Measurements from ENCODE around the gene CD300LF. TPM values are rescaled to one million over a fixed set of nuclear protein-coding genes. Genes with fewer than 3 reads are reported as not detected.

Gene CD300LF
- total RNA-seq, 1 experiment from 2014 or later, result 2.4 TPM

- no peak for TF ChIP-seq CTCF (IDR thresholded peaks at IDR 0.05; ENCODE audit: insufficient read depth in 1 of 2, low read depth in 1 of 2, low read length in 1 of 2, severe bottlenecking in 1 of 2, unreplicated experiment in 1 of 2)
- no peak for DNase-seq
- peaks cover 1% of the 10 kb centered on the region; the same call in 1 of the 2 replicates for H3K36me3 ChIP-seq (ENCODE audit: control insufficient read depth, insufficient read depth, low read length)
- POLR2A ChIA-PET, result interaction anchor here (0.5 kb wide), 1 partner anchor 39 kb away, joined by 4 read pairs; no protein-coding TSS in a partner anchor
- no peaks in the 10 kb centered on the region for H3K27me3 ChIP-seq (replicated peaks; ENCODE audit: control insufficient read depth, insufficient read depth, low read length)
- no peak overlapping the region for H3K4me3 ChIP-seq (ENCODE audit: low read depth, low read length)
- H3K4me1 Mint-ChIP-seq (ENCODE audit: low read depth, unreplicated experiment), result peaks cover 23% of the 10 kb centered on the region
- H3K4me1 ChIP-seq, result peaks cover 37% of the 10 kb centered on the region
- H3K27ac Mint-ChIP-seq (ENCODE audit: unreplicated experiment), result peak overlapping the region; percentile 60
- H3K27me3 Mint-ChIP-seq (ENCODE audit: insufficient read depth, unreplicated experiment), result no peaks in the 10 kb centered on the region
- H3K9me3 ChIP-seq, result no peaks in the 10 kb centered on the region
- H3K36me3 Mint-ChIP-seq (ENCODE audit: insufficient read depth, unreplicated experiment), result peaks cover 11% of the 10 kb centered on the region
- H3K9me3 Mint-ChIP-seq (ENCODE audit: unreplicated experiment), result no peaks in the 10 kb centered on the region
- BruUV-seq (replicated peaks), result no TSS peak
- peak overlapping the region; percentile 43 for H3K4me3 Mint-ChIP-seq (ENCODE audit: unreplicated experiment)
- intact Hi-C loops (cut with micrococcal nuclease; ENCODE audit: unreplicated experiment), result loop anchor here (1.0 to 2.0 kb wide), 4 partner anchors 26 to 120 kb away; no protein-coding TSS in a partner anchor
- CTCF ChIA-PET, result interaction anchor here (0.6 to 8.1 kb wide), 15 partner anchors 7 to 614 kb away, joined by 3 to 102 read pairs (median 7); partner anchors contain the start of genes NAT9 and RAB37
These were observed 31.6 kb upstream of the CD300LF start for GRCh38 chr17:74744349-74744713.

- no peaks in the 10 kb centered on the region for H3K36me3 ChIP-seq (ENCODE audit: control insufficient read depth, insufficient read depth, low read length)
- CTCF ChIA-PET, result interaction anchor here (1.2 to 4.0 kb wide), 5 partner anchors 26 to 119 kb away, joined by 7 to 76 read pairs (median 21); partner anchors contain the start of gene NAT9
- H3K36me3 Mint-ChIP-seq (ENCODE audit: insufficient read depth, unreplicated experiment), result peaks cover 9% of the 10 kb centered on the region
- no peak overlapping the region for H3K4me3 ChIP-seq (ENCODE audit: low read depth, low read length)
- POLR2A ChIA-PET, result no interaction called here
- H3K9me3 ChIP-seq, result no peaks in the 10 kb centered on the region
- no peaks in the 10 kb centered on the region for H3K27me3 Mint-ChIP-seq (ENCODE audit: insufficient read depth, unreplicated experiment)
- peaks cover 23% of the 10 kb centered on the region for H3K4me1 Mint-ChIP-seq (ENCODE audit: low read depth, unreplicated experiment)
- H3K9me3 Mint-ChIP-seq (ENCODE audit: unreplicated experiment), result no peaks in the 10 kb centered on the region
- intact Hi-C loops (cut with micrococcal nuclease; ENCODE audit: unreplicated experiment), result loop anchor here (1.0 to 2.0 kb wide), 4 partner anchors 27 to 121 kb away; no protein-coding TSS in a partner anchor
- H3K4me1 ChIP-seq, result peaks cover 37% of the 10 kb centered on the region
- no peak for TF ChIP-seq CTCF (IDR thresholded peaks at IDR 0.05; ENCODE audit: insufficient read depth in 1 of 2, low read depth in 1 of 2, low read length in 1 of 2, severe bottlenecking in 1 of 2, unreplicated experiment in 1 of 2)
- no peaks in the 10 kb centered on the region for H3K27me3 ChIP-seq (replicated peaks; ENCODE audit: control insufficient read depth, insufficient read depth, low read length)
- no peak for DNase-seq
- no peak overlapping the region for H3K4me3 Mint-ChIP-seq (ENCODE audit: unreplicated experiment)
- H3K27ac Mint-ChIP-seq (ENCODE audit: unreplicated experiment), result no peak overlapping the region
- BruUV-seq (replicated peaks), result no TSS peak
These were observed 31.0 kb upstream of the CD300LF start for GRCh38 chr17:74743755-74744154.

- Histone ChIP-seq H3K36me3 (ENCODE audit: control insufficient read depth, insufficient read depth, low read length) (no peaks in the 10 kb centered on the region), H3K9me3 (no peaks in the 10 kb centered on the region), H3K4me3 (ENCODE audit: low read depth, low read length) (no peak overlapping the region), H3K4me1 (peaks cover 44% of the 10 kb centered on the region), H3K27me3 (replicated peaks; ENCODE audit: control insufficient read depth, insufficient read depth, low read length) (no peaks in the 10 kb centered on the region)
- ChIA-PET POLR2A (no interaction called here), CTCF (interaction anchor here (0.9 to 1.1 kb wide), 3 partner anchors 33 to 109 kb away, joined by 3 to 5 read pairs (median 4); partner anchors contain the start of gene NAT9)
- H3K4me1 Mint-ChIP-seq (ENCODE audit: low read depth, unreplicated experiment), result peaks cover 23% of the 10 kb centered on the region
- no peak for TF ChIP-seq CTCF (IDR thresholded peaks at IDR 0.05; ENCODE audit: insufficient read depth in 1 of 2, low read depth in 1 of 2, low read length in 1 of 2, severe bottlenecking in 1 of 2, unreplicated experiment in 1 of 2)
- BruUV-seq (replicated peaks), result no TSS peak
- H3K9me3 Mint-ChIP-seq (ENCODE audit: unreplicated experiment), result no peaks in the 10 kb centered on the region
- H3K36me3 Mint-ChIP-seq (ENCODE audit: insufficient read depth, unreplicated experiment), result peaks cover 5% of the 10 kb centered on the region
- no peaks in the 10 kb centered on the region for H3K27me3 Mint-ChIP-seq (ENCODE audit: insufficient read depth, unreplicated experiment)
- intact Hi-C loops (cut with micrococcal nuclease; ENCODE audit: unreplicated experiment), result no loop called here
- DNase-seq, result no peak
- H3K27ac Mint-ChIP-seq (ENCODE audit: unreplicated experiment), result no peak overlapping the region
- H3K4me3 Mint-ChIP-seq (ENCODE audit: unreplicated experiment), result no peak overlapping the region
These were observed 30.3 kb upstream of the CD300LF start for GRCh38 chr17:74742978-74743545.
